Mucosa of descending colon (tissue), 3 donors: ENCODE results near the gene MAST4. TPM values are rescaled to one million over a fixed set of nuclear protein-coding genes. Genes with fewer than 3 reads are reported as not detected.

Source experiments
- ATAC-seq: fragments of 200-7000 bp; cut with Tn5 transposase; one replicate; pipeline ENCODE4 v1.9.1; 2020; ENCODE audit warnings: mild to moderate bottlenecking, moderate library complexity
- DNase-seq, 3 donors: peaks; one replicate each; pipeline ENCODE4 v3.0.0-alpha.2; 2020
- H3K36me3 ChIP-seq: fragments of 200-600 bp; one replicate; pipeline ENCODE4 v1.8.0; 2021; ENCODE audit warnings: low read depth, mild to moderate bottlenecking
- H3K4me1 ChIP-seq: fragments of 200-600 bp; one replicate; pipeline ENCODE4 v1.8.0; 2021; ENCODE audit warnings: low read depth, mild to moderate bottlenecking
- H3K4me3 ChIP-seq: fragments of 200-600 bp; one replicate; pipeline ENCODE4 v1.8.0; 2021; ENCODE audit warnings: mild to moderate bottlenecking
- H3K9me3 ChIP-seq: fragments of 200-600 bp; one replicate; pipeline ENCODE4 v1.8.0; 2021; ENCODE audit warnings: mild to moderate bottlenecking
- intact Hi-C, 2 donors: fragments of 100-400 bp; cut with DNase I in 1 of 2; cut with micrococcal nuclease in 1 of 2; formaldehyde crosslinking; loops; one replicate each; pipeline versions ENCODE4 v1.11.0 to v1.11.1; 2022; cut with DNase I, micrococcal nuclease
- total RNA-seq, 3 donors: library from RNA; stranded (reverse); fragmentation: NEBNext Ultra II Directional in 2 of 3; extraction: Animal tissue kit (Norgen Biotek cat#: 25700) in 2 of 3; gene quantifications; one replicate each; pipeline versions ENCODE4 v1.2.1 to v1.2.4, GENCODE V29; 2021 to 2023
- TF ChIP-seq, protein P1 (sequence below): fragments of 200-600 bp; IDR thresholded peaks from one replicate; pipeline ENCODE4 v1.8.0; 2022; ENCODE audit warnings: antibody characterized with exemption, mild to moderate bottlenecking
- donor health status: DM: no; HTN: no; CAD: no; lungs with moderate emphysema.
- donor health status: DM: no; HTN: no; CAD: no.
- donor health status: DM: no; HTN: yes; CAD: no.

MAST4 gene
- total RNA-seq, 3 donors from 2014 or later = 16.2 to 34.0 (median 22.5) TPM

DNA sequence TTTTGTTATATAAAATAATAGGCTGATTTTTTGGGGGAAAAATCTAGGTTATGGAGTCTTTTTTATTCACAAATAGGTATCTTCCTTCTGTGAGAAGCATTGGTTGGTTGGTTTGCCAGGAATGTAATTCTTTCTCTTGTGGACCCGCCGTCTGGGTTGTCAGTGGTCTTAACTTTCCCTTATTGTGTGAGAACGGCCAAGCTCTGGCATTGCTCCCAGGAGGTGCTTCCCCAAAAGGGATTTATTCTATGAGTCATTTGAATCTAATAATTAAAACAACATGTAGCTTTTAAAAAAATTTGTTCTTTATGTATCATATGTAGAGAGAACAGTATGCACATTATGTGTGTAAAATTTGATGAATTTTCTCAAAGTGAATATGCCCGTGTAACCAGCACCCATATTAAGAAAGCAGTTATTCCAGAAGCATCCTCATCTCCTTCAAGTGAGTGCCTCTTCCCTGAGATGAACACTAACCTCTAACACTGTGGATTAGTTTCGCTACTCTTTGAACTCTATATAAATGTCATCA lies 114.4 kb downstream of the MAST4 start:
- ATAC-seq (no peak), DNase-seq (no peak)
- Histone ChIP-seq H3K4me3 (no peak overlapping the region), H3K36me3 (no peaks in the 10 kb centered on the region), H3K4me1 (no peaks in the 10 kb centered on the region), H3K9me3 (peaks cover 7% of the 10 kb centered on the region)
- intact Hi-C loops = no loop called here
- TF ChIP-seq, protein P1, sequence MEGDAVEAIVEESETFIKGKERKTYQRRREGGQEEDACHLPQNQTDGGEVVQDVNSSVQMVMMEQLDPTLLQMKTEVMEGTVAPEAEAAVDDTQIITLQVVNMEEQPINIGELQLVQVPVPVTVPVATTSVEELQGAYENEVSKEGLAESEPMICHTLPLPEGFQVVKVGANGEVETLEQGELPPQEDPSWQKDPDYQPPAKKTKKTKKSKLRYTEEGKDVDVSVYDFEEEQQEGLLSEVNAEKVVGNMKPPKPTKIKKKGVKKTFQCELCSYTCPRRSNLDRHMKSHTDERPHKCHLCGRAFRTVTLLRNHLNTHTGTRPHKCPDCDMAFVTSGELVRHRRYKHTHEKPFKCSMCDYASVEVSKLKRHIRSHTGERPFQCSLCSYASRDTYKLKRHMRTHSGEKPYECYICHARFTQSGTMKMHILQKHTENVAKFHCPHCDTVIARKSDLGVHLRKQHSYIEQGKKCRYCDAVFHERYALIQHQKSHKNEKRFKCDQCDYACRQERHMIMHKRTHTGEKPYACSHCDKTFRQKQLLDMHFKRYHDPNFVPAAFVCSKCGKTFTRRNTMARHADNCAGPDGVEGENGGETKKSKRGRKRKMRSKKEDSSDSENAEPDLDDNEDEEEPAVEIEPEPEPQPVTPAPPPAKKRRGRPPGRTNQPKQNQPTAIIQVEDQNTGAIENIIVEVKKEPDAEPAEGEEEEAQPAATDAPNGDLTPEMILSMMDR = no peak

DNA sequence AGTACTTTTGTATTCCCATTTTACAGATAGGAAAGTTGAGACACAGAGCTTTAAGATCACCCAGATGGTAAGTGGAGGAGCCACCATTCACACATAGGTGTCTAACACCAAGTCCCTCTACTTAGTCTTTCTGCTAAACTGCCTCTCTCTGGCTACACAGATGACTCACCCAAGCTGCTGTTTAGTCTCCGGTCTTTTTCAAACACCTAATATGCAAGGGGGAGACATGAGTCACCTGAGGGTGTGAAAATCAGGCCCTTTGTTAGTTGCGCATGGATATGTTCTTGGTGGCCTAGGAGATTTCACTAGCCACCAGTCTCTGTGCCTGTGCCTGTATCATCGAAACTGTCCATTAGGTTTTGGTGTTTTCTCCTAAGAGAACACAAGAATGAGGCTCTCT lies 117.8 kb downstream of the MAST4 start:
- Histone ChIP-seq H3K4me1 (no peaks in the 10 kb centered on the region), H3K4me3 (no peak overlapping the region), H3K36me3 (no peaks in the 10 kb centered on the region), H3K9me3 (peaks cover 7% of the 10 kb centered on the region)
- DNase-seq (no peak), ATAC-seq (no peak)
- TF ChIP-seq, protein P1 = no peak
- intact Hi-C loops = no loop called here

DNA sequence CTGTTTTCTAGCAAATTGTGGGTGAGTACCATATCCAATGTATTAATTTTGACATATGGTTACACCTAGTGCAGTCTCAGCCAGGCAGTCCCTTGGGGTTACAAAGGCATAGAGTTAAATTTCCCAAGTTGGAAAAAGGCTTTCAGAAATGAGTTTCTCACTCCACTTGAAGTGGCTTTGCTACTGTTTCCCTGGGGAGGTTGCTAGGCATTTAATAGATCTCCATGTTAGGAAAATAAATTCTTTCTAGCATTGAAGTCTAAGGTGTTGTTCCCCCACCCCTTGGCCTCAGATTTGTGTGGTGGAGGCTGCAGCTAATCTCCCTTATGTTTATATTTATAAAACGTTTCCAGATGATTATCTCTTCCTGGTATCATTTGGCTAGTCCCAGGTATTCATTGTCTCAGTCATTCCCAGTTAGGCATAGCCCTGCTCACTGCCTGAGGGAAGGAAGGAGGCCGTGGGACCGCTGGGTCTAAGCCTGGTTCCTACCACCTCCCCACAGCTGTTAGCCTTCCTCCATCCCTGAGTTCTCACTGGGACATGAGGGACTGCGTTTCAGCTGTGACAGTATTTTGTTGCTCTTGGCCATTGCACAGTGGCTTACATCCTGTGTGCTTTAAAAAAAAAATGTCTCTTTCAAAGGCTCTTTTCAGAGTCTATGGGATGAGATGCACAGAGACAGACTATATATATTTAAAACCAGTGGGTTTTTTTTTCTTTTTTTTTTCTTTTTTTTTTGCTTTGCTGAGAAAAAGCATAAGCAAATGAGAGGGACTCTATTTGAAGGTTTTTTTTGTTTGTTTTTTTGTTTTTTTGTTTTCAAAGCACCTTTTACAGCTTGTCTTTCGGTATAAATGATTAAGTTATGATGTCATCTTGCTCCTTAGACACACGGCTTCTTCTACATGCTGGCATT lies 121.5 kb downstream of the MAST4 start:
- no peaks in the 10 kb centered on the region for H3K9me3 ChIP-seq
- H3K4me3 ChIP-seq = no peak overlapping the region
- H3K36me3 ChIP-seq = no peaks in the 10 kb centered on the region
- TF ChIP-seq, protein P1 = no peak
- intact Hi-C loops = no loop called here
- DNase-seq (no peak), ATAC-seq (no peak)
- no peaks in the 10 kb centered on the region for H3K4me1 ChIP-seq

DNA sequence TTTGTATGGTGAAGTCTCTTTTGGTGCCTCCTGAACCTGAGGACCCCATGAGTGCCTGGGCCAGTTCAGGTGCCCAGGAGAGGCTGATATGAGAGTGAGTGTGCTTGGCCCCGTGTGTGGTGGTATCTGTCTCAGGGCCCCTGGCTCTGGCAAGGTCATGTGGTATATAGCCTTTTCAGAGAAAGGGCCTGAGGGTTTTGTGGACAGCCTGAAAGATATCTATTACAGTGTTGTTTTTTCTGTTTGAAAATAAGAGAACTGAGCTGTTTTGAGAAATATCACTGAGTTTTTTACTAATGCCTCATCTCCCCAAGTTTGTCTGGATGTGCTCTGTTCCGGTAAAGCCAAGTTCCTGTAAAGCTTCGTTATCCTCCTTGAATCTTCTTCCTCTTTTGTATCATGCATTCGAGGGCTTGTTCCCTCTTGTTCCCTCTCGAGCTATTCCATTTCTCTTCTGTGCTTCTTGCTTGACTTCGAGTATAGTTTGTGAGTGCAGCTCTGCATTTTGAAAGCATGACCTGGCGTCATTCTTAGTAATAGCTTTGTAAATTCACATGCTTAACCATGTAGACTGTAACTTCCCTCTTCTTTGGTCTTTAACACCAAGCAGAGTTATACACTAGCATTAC lies 122.3 kb downstream of the MAST4 start:
- TF ChIP-seq, protein P1 = no peak
- no peak for ATAC-seq
- no peak overlapping the region for H3K4me3 ChIP-seq
- H3K4me1 ChIP-seq = no peaks in the 10 kb centered on the region
- no peaks in the 10 kb centered on the region for H3K9me3 ChIP-seq
- intact Hi-C loops = no loop called here
- H3K36me3 ChIP-seq = no peaks in the 10 kb centered on the region
- no peak for DNase-seq

DNA sequence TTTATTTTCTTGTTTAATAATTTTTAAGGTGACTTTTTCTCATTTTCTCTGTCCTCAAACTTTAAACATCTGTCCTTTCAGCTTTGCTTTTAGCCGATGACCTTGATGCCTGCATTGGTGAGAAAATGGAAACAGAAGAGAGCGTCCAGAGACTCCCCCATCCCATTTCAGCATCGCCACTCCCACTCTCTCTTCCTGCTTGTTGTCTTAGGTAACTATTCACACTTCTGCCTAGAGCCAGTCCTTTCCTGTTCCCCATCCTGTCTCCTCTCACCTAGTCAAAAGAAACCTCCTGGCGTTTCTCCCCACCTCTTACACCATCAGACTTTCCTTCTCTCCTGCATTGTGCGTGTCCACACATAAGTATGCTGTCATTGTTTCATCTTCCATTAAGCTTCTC lies 124.6 kb downstream of the MAST4 start:
- H3K4me3 ChIP-seq = no peak overlapping the region
- no peak for ATAC-seq
- H3K4me1 ChIP-seq = no peaks in the 10 kb centered on the region
- DNase-seq = no peak
- TF ChIP-seq, protein P1 = no peak
- H3K36me3 ChIP-seq = no peaks in the 10 kb centered on the region
- no peaks in the 10 kb centered on the region for H3K9me3 ChIP-seq
- intact Hi-C loops = no loop called here
